NCI-H345 treated with DMSO at 0.1 percent for 48 hours (cell line): ENCODE results near the gene CD2.

ENCODE experiments used
- DNase-seq: peaks from one replicate; lab custom pipeline; 2025; ENCODE audit not compliant: unreplicated experiment; lab: John Stamatoyannopoulos, UW

The CD2 gene

GRCh38 chr1:116726872-116727820 is 27.1 kb upstream of the CD2 start:
- no peak for DNase-seq

GRCh38 chr1:116731439-116731838 is 22.8 kb upstream of the CD2 start:
- no peak for DNase-seq

- no peak for DNase-seq
Observed at GRCh38 chr1:116732726-116733125, 21.5 kb upstream of the CD2 start.

- no peak for DNase-seq
Observed at GRCh38 chr1:116733476-116734365, 20.5 kb upstream of the CD2 start.

GRCh38 chr1:116735246-116735645 is 19.0 kb upstream of the CD2 start:
- DNase-seq: no peak

- DNase-seq: peak; percentile 41
Observed at GRCh38 chr1:116737020-116737854, 17.0 kb upstream of the CD2 start.

GRCh38 chr1:116737855-116738321 is 16.3 kb upstream of the CD2 start:
- no peak for DNase-seq

GRCh38 chr1:116738673-116739370 is 15.4 kb upstream of the CD2 start:
- no peak for DNase-seq

- DNase-seq: no peak
Observed at GRCh38 chr1:116739371-116740012, 14.7 kb upstream of the CD2 start.

- DNase-seq: no peak
Observed at GRCh38 chr1:116740296-116740695, 13.9 kb upstream of the CD2 start.

GRCh38 chr1:116740746-116741145 is 13.5 kb upstream of the CD2 start:
- no peak for DNase-seq

- DNase-seq: no peak
Observed at GRCh38 chr1:116741836-116742565, 12.2 kb upstream of the CD2 start.

- no peak for DNase-seq
Observed at GRCh38 chr1:116743535-116743934, 10.7 kb upstream of the CD2 start.

GRCh38 chr1:116748272-116748671 is 6.0 kb upstream of the CD2 start:
- DNase-seq: no peak

- DNase-seq: no peak
Observed at GRCh38 chr1:116751146-116751545, 3.1 kb upstream of the CD2 start.

GRCh38 chr1:116751621-116752020 is 2.6 kb upstream of the CD2 start:
- DNase-seq: no peak

GRCh38 chr1:116753312-116753711 is 918 bp upstream of the CD2 start:
- DNase-seq: no peak

- DNase-seq: no peak
Observed at GRCh38 chr1:116755066-116755465, 836 bp downstream of the CD2 start.

- no peak for DNase-seq
Observed at GRCh38 chr1:116755681-116756080, 1.5 kb downstream of the CD2 start.
